HL-60/S4 (cell line): ENCODE measurements around the gene CFAP99.
"Not testable (repeated sequence)": the region's sequence is repeated elsewhere in the genome, so short reads cannot be mapped to it uniquely, and the experiment has no call there.

Experiments used
- in situ Hi-C: fragments of 300-500 bp; cut with MboI; formaldehyde crosslinking; loops from 2 replicates; pipeline ENCODE4 v1.14.3; 2022; ENCODE audit warnings: low sequenced_read_pairs

CFAP99 gene

DNA sequence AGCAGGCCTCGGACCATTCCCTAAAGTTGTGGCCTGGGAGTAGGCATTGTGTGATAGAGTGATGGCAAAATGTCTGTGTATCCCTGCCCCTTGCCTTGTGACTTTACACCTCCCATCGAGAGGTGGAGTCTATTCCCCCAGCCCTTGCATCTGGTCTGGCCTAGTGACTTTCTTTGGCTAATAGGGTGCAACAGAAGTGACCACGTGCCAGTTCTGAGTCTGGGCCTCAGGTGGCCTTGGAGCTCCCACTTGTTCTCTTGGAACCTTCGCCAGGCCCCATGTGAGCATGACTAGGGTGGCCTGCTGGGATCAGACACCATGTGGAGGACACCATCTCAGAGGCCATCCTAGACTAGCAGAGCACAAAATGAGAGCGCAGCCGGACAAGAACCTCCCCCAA lies 46.3 kb downstream of the CFAP99 start:
- in situ Hi-C loops: no loop called here

- in situ Hi-C loops: not testable (repeated sequence)
Measured at GRCh38 chr4:2465544-2465943, 46.8 kb downstream of the CFAP99 start.

- in situ Hi-C loops: no loop called here
Measured at GRCh38 chr4:2468456-2469191, 49.9 kb downstream of the CFAP99 start, which contains the start of gene RNF4. TSS of gene RNF4 (plus strand) at chr4:2469106. CDS start at chr4:2490494, 21,388 bp downstream.

DNA sequence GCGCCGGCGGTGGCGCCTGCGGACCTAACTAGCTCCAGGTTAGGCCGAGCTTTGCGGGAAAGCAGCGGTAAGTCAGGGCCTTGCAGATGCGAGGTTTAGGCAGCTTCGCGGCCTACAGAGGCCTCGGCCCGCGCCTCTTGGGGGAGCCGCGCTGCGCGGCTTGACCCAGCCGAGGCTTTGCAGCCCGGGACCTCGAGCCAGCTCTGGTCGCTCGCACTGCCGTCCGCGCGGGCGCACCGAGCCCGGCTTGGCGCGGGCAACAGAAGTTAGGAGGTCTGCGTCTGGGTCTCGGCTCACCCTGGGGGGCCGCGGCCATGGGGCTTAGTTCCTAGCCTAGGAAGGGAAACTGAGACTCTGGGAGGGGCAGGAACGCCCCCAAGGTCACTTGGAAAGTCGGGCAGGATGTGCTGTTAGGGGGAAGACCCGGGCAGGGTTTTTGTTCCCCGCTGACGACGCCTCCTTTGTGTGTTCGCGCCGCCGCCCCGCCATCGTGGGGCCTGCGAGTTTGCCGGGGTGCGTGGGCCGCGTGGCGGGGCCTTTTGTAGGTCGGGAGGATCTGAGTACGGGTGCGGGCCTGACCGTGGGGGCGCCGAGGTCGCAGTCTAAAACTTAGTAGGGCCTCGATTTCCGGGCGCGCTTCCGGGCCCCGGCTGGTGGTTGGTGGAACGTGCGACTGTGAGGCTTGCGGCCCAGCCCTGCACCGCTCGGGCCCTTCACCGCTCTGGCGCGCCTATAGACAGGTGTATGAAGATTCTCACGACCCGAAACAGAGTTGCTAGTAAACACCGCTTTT lies 50.6 kb downstream of the CFAP99 start:
- in situ Hi-C loops: no loop called here

DNA sequence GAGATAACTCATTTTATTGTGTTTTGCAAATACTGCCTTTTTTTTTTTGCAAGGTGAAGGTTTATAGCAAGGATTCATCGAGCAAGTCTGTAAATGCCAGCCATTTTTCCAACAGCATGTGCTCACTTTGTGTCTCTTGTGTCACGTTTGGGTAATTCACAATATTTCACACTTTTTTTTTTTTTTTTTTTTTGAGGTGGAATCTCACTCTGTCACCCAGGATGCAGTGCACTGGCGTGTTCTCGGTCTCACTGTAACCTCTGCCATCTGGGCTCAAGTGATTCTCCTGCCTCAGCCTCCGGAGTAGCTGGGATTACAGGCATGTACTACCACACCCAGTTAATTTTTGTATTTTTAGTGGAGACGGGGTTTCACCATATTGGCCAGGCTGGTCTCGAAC lies 52.0 kb downstream of the CFAP99 start:
- in situ Hi-C loops: no loop called here

DNA sequence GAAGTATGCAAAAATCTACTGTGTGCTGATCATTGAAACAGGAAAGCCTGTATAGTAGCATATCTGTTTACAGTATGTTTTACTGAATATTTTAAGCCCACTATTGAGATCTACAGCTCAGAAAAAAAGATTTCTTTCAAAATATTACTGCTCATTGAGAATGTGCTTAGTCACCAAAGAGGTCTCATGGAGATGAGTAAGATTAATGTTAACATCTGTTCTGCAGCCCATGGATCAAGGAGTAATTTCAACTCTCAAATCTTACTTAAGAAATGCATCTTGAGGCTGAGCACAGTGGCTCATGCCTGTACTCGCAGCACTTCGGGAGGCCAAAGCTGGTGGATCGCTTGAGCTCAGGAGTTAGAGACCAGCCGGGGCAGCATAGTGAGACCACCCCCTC lies 53.4 kb downstream of the CFAP99 start:
- in situ Hi-C loops: no loop called here

GRCh38 chr4:2478229-2478628 lies 59.5 kb downstream of the CFAP99 start:
- in situ Hi-C loops: no loop called here

DNA sequence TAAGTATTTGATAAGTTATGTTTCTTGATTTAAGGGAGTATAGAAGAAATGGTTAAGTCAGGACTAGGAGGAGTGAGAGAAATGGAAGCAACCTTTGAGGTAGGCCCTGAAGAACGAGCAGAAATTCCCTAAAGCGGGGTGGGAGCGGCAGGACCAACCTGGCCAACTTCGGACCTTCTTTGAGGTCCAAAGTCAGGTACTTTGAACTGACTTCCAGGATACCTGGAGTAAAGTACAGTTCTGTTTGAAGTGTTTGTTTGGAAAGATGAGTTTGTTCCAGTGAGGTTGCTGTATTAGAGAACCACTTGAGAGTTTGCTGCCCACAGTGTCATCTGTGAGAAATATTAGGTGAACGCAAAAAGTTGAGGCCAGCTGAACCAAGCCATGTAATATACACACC lies 61.9 kb downstream of the CFAP99 start:
- in situ Hi-C loops: no loop called here

DNA sequence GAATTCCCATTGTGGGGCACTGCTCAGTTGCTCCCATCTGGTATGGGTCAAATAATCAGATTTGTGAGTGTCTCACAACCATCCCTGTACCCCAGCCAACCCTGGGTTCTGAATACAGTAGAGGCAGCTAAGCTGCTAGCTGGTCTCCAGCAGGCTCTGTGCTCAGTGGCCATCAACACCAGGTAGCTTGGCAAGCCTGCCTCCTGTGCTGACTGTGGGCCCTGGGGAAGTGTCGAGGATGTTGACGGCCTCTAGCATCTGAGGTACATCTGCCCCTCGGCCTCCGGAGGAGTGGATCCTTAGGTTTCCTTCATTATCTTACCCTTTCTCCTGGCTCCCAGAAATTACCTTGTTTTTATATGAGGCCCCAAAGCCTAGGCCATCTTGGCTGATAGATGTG lies 63.4 kb downstream of the CFAP99 start:
- in situ Hi-C loops: no loop called here

GRCh38 chr4:2482693-2483092 lies 63.9 kb downstream of the CFAP99 start:
- in situ Hi-C loops: no loop called here

GRCh38 chr4:2483237-2483636 lies 64.5 kb downstream of the CFAP99 start:
- in situ Hi-C loops: no loop called here

- in situ Hi-C loops: no loop called here
Measured at GRCh38 chr4:2484185-2484584, 65.4 kb downstream of the CFAP99 start.

DNA sequence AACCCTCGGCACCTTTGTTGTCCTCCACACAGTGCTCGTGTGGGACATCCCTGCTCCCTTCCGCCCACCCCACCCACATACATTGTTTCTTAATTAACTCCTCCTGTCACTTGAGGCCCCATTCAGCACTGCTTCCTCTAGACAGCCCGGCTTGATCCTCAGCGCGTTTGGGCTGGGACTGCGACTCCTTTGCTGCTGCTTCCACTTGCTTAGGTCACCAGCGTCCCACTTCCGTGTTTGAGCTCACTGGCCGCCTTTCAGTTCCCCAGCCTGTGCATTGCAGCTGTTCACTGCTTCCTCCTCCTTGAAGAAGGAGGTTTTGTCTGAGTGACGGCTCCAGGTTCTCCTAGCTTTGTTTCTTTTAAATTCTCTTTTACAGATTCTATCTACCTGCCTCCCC lies 66.2 kb downstream of the CFAP99 start:
- in situ Hi-C loops: no loop called here

GRCh38 chr4:2485956-2486355 lies 67.2 kb downstream of the CFAP99 start:
- in situ Hi-C loops: no loop called here

DNA sequence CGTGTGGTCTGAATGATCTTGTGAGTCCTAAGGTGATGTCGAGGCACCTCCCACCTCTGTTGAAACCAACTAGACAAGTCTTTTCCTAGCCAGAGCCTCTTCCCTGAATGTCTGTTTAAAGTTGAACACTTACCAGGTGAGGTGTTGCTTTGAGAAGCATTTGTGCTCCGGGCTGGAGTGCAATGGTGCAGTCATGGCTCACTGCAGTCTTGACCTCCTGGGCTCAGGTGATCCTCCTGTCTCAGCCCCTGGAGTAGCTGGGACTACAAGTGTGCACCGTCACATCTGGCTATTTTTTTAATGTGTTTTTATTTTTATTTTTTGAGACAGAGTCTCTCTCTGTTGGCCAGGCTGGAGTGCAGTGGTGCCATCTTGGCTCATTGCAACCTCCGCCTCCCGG lies 68.2 kb downstream of the CFAP99 start:
- in situ Hi-C loops: no loop called here

DNA sequence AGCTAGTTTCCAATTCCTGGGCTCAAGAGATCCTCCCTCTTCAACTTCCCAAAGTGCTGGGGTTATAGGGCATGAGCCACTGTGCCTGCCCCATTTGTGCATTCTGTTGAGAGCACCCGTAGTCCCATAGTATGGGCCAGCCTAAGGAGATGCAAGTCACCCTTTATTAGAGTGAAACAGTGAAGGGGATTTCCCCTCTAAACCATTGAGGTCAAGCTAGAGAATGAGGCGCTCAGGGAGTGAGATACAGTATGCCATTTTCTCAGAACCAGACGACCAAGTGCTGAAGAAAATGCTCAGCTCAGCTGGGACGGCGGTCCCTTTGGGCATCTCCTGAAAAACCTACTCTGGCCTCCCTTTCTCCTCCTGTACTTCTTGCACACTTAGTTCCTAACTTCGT lies 68.9 kb downstream of the CFAP99 start:
- in situ Hi-C loops: no loop called here

DNA sequence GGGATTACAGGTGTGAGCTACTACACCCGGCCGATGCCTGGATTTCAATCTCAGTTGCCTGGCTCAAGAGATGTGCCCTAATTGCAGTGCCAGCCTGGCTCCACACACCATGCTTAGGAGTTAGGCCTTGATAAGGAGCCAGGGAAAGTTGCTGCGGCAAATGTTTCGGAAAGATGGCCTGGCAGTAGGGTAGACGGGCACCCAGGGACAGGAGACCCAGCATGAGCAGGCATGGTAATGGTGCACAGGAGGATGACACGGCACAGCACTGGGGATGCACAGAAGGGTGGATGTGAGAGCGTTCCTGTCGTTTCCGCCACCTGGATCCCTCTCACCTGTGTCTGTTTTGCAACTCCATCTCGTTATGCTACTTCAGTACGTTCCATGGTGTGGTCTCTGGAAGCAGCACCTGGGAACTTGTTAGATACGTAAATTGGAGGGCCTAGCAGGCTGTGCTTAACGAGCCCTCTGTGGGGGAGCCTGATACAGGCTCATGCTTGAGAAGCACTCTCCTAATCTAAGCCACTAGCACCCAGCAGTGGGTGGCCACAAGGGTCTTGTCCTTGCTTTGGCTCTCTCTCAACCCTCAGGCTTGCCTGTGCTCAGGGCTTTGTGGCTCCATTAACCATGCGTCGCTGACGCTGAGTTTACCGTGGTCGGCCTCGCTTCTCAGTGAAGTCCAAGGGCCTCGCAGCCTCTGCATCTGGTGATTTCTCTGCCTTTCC lies 70.5 kb downstream of the CFAP99 start:
- in situ Hi-C loops: no loop called here

DNA sequence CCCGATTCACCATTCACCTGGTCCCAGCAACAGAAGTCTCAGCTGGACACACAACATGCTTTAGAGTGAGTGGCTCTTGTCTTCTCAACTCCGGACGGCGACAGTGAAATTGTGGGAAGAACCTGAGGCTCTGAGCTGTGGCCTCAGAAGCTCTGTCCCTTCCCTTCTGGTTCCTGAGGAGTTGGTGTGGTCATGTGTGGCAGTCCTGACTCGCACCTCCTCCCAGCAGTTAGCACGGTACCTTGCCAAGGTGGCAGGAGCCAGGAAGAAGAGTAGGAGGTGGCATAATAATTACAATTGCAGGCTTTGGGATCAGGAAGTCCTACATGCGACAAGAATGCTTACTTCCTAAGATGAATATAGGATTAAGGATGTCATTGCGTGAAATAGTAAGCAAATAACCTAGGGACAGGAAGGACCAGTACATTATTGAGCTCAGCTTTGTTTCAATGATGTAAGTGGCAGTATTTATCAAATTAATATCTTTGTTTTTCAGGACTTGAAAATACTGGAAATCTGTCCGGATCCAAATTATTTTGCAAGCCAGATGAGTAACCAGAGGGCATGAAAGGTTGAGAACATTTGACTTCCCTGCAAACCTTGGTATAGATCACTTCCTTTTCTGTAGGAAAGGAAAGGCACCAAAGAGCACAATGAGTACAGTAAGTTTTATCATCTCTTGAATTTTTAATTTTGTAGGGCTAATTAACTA lies 71.2 kb downstream of the CFAP99 start:
- in situ Hi-C loops: no loop called here

- in situ Hi-C loops: no loop called here
Measured at GRCh38 chr4:2492970-2493369, 74.2 kb downstream of the CFAP99 start.

GRCh38 chr4:2494992-2495391 lies 76.2 kb downstream of the CFAP99 start:
- in situ Hi-C loops: no loop called here

- in situ Hi-C loops: no loop called here
Measured at GRCh38 chr4:2497324-2497723, 78.6 kb downstream of the CFAP99 start.
